Stimulated activated CD4-positive, alpha-beta T cell treated with anti-CD3 and anti-CD28 coated beads, Interleukin-4, amount 100 ng/mL, for 48 hours (primary cell): ENCODE measurements around the gene PANX2.

ENCODE experiments used
- DNase-seq, 2 donors: peaks; one replicate each; pipeline ENCODE4 v3.0.0-alpha.2; 2020; ENCODE audit warnings: low read depth in 2 of 2

PANX2 gene

DNA sequence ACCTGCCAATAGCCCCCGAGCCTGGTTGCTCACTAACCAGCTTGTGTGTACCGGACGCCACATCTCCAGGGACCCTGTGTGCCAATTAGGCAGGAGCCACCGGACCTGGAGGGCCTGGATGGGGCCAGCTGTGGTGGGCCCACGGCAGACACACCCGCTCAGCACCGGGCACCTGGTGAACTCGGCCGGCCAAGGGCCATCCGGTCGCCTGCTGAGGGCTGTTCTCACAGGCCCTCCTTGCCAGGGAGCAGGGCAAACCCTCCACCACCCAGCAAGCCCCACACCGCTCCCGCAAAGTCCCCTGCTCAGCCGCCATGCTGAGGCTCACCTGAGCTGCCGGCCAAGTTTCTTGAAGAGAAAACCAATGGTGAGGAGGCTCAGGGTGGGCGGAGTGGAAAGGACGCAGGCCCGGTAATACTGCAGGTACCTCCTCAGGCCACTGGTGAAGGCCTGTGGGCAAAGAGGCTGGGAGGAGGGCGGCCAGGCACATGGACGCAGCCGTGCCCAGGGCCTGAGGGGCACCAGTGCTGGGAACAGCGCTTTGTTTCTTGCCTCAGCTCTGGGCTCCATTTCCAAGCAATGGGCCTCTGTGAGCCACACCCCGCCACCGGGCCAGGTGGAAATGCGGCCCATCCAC, 57.2 kb downstream of the PANX2 start:
- DNase-seq = no peak

DNA sequence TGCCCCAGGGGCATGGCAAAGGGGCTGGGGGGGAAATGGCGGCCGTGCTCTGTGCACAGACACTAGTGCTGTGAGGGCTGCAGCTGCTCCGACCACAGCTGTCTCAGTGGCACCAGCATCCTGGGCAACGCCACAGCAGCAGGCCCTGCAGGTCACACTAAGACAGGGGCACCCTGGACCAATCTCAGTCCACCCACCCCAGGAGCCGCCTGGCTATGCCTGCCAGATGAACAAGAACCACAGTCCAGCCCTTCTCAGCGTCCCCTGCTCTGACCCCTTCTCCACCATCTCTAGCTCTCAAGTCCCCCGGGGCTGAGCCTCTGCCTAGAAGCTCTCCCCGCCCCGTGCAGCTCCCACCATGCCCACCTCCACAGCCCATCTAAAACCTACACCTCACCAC, 57.8 kb downstream of the PANX2 start:
- no peak for DNase-seq

DNA sequence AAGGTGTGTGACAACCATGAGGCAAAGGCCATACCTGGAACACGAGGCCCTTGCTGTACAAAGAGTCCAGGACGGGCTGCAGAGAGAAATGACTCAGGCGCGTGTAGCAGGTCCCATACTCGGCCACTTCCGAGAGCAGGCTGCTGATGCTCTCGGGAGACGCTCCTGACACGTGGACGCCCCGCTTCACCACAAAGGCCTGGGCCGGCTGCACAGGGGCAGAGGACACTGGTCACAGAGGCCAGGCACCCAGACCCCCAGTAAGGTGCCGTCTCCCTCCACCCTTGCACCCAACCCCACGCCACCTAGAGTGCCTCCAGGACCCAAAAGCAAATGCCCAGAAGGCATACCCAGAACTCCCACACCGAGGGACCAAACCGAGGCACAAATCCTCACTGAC, 58.8 kb downstream of the PANX2 start:
- DNase-seq = no peak
